ENCODE results near the gene SLC5A10.
"Not testable (repeated sequence)": the region's sequence is repeated elsewhere in the genome, so short reads cannot be mapped to it uniquely, and the experiment has no call there.

Gene SLC5A10

GRCh38 chr17:19038007-19038406, 86.0 kb downstream of the SLC5A10 start:
- not testable (repeated sequence) for DNase-seq (ENCODE audit: extremely low read depth in 1 of 2, low read depth in 1 of 2)

DNA sequence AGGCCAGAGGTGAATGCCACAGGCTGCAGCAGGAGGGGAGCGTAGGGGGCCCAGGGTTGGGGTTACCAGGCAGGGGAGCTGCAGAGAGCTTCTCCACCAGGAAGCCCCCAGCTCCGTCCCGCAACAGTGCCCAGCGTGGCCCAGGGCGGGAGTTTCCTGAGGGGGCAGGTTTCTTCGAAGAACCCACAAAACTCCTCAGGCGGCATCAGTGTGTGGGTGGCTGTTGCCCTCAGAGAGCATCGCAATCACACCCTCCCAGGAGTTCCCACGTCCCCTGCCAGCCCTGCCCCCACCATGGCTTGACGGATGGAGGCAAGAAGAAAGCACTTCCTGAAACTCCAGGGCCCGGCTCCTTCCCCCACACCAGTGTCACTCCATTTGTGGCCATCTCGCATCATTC, 86.8 kb downstream of the SLC5A10 start:
- not testable (repeated sequence) for DNase-seq (ENCODE audit: extremely low read depth in 1 of 2, low read depth in 1 of 2)

GRCh38 chr17:19040350-19040749, 88.4 kb downstream of the SLC5A10 start:
- DNase-seq (ENCODE audit: extremely low read depth in 1 of 2, low read depth in 1 of 2) = not testable (repeated sequence)

DNA sequence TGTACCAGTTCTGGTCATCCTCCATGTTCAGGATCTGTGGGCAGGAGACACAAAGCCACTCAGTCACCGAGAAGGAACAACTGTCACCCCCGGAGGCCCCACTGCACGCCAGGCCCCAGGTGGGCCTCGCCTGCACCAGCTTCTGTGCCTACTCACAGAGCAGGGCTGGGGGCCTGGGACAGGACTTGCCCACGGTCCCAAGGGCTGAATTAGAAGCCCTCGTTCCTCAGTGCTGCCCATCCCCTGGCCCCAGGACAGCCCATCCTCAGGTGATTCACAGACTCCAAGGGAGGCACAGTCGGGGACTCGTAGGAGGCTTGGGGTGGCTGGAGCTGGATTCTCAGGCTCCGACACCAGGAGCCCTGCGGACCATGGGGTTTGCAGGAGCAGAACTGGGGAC, 89.9 kb downstream of the SLC5A10 start:
- DNase-seq (ENCODE audit: extremely low read depth in 1 of 2, low read depth in 1 of 2) = not testable (repeated sequence)

DNA sequence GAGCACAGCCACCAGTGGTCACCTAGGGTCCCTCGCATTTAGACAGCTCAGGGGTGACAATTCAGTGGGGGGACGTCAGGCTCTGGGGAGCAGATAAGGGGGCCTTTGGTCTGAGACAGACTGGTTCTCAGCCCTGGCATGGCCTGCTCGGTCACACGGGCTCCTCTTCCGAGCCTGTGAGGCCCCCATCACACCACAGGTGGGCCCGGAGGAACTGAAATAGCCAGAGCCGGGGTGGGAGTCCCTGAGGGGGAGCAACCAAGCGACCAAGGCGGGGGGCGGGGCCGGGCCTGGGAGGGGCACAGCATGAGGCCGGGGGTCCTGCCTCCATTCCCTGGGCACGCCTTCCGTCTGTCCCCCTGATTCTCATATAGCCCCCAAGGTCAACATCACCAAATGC, 90.4 kb downstream of the SLC5A10 start:
- DNase-seq (ENCODE audit: extremely low read depth in 1 of 2, low read depth in 1 of 2) = not testable (repeated sequence)

- not testable (repeated sequence) for DNase-seq (ENCODE audit: extremely low read depth in 1 of 2, low read depth in 1 of 2)
Measured at GRCh38 chr17:19043032-19043431, 91.1 kb downstream of the SLC5A10 start.

- not testable (repeated sequence) for DNase-seq (ENCODE audit: extremely low read depth in 1 of 2, low read depth in 1 of 2)
Measured at GRCh38 chr17:19044643-19045042, 92.7 kb downstream of the SLC5A10 start.

DNA sequence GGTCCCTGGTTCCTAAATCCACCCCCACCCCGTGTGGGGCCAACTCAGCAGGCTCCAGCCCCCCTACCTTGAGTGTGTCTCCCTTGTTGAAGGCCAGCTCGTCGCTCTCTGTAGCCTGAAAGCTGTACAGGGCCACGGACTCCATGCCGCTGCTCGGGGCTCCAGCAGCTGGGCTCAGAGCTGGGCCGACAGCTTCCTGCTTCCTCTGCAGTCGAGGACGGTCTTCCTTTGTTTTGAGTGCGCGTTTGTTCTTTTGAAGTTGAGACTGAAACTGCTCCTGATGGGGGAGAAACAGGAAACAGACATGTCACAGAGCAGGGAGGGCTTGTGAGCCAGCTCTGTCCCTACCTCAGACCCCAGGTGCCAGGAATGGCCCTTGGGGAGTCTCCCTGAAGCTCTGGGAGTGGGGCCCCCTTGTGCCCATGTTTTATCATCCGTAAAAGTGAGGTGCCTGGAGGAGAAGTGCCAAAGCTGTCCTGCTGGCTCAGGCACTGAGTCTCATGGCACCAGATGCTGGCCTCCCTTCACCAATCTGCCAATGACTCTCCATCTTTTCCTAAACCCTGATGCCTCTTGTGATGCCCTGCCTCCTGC, 94.9 kb downstream of the SLC5A10 start, which contains the start of gene GRAP:
TSS of gene GRAP (minus strand) at position 176 of the 594 bp plus-strand sequence. CDS start at position 145, 31 bp downstream.
- not testable (repeated sequence) for DNase-seq (ENCODE audit: extremely low read depth in 1 of 2, low read depth in 1 of 2)

DNA sequence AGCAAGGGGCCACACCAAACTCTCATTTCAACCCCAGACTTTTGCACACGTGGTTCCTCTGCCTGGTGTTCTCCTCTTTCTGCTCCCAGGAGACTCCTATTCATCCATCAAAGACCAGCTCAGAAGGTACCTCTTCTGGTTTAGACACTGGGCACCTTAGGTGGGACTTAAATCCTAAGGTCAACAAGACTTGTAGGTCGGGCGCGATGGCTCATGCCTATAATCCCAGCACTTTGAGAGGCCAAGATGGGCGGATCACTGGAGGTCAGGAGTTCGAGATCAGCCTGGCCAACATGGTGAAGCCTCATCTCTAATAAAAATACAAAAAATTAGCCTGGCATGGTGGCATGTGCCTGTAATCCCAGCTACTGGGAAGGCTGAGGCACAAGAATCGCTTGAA, 95.5 kb downstream of the SLC5A10 start:
- DNase-seq (ENCODE audit: extremely low read depth in 1 of 2, low read depth in 1 of 2) = not testable (repeated sequence)

GRCh38 chr17:19048826-19049225, 96.9 kb downstream of the SLC5A10 start:
- DNase-seq (ENCODE audit: extremely low read depth in 1 of 2, low read depth in 1 of 2) = not testable (repeated sequence)

DNA sequence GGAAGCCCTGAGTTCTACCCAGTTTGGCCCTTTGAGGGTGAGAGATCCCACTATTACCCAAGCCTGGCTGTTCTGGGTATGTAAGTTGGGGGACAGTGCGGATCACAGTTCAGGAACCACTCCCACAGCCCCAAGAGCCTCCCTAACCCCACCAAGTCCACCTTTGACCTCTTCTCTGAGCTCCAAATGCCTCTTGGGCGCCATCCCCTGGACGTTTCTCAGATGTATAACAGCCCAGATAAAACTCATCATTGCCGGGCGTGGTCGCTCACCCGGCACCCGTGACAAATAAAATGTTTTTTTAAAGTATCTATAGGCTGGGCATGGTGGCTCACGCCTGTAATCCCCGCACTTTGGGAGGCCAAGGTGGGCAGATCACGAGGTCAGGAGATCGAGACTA, 103.5 kb downstream of the SLC5A10 start:
- not testable (repeated sequence) for DNase-seq (ENCODE audit: extremely low read depth in 1 of 2, low read depth in 1 of 2)

DNA sequence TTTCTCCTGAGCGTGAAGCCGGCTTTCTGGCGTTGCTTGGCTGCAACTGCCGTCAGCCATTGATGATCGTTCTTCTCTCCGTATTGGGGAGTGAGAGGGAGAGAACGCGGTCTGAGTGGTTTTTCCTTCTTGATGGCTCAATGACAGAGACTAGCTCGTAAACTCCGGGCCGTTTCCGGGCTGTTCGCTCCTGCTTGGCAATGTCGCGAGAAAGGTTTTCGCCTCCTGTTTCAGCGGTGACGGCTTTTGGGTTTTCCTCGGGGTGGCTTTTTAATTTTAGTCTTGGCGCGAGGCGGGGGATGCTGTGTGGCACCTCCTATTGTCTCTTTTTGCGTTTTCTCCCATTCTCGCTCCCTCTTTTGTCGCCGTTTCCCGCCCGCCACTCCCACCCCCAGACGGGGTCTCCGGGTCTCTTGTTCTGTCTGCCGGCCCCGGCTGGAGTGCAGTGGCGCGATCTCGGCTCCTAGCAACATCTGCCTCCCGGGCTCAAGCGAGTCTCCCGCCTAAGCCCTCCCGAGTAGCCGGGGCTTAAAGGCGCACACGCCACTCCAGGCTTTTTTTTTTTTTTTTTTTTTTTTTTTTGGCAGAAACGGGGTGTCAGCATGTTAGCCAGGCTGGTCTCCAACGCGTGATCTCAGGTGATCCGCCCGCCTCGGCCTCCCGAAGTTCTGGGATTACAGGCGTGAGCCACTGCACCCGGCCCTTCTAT, 110.2 kb downstream of the SLC5A10 start:
- DNase-seq (ENCODE audit: extremely low read depth in 1 of 2, low read depth in 1 of 2) = peak in 1 of 2 donors; percentile 49

- DNase-seq (ENCODE audit: extremely low read depth in 1 of 2, low read depth in 1 of 2) = not testable (repeated sequence)
Measured at GRCh38 chr17:19062718-19063325, 110.9 kb downstream of the SLC5A10 start.

- peak; percentile 55 to 58 for DNase-seq (ENCODE audit: extremely low read depth in 1 of 2, low read depth in 1 of 2)
Measured at GRCh38 chr17:19063326-19063956, 111.5 kb downstream of the SLC5A10 start.

- not testable (repeated sequence) for DNase-seq (ENCODE audit: extremely low read depth in 1 of 2, low read depth in 1 of 2)
Measured at GRCh38 chr17:19064378-19064777, 112.4 kb downstream of the SLC5A10 start.

- DNase-seq (ENCODE audit: extremely low read depth in 1 of 2, low read depth in 1 of 2) = not testable (repeated sequence)
Measured at GRCh38 chr17:19070318-19071168, 118.6 kb downstream of the SLC5A10 start.
